HepG2 (cell line): ENCODE measurements around the gene ARHGEF1. TPM values are rescaled to one million over a fixed set of nuclear protein-coding genes. Genes with fewer than 3 reads are reported as not detected.
A peak's percentile ranks its signal among the peaks of the same experiment; 100 is the strongest.

ENCODE experiments used
- ATAC-seq: fragments of 200-7000 bp; cut with Tn5 transposase; 3 replicates; pipeline ENCODE4 v1.9.1; 2020; ENCODE audit warnings: mild to moderate bottlenecking, moderate library complexity
- BruUV-seq: library from RNA; stranded (reverse); fragments of 400-500 nt; replicated peaks from 2 replicates; lab custom pipeline; 2021; lab: Mats Ljungman, UMichigan
- CTCF ChIA-PET: fragments of 300-600 bp; formaldehyde crosslinking; extraction: SDS; loops from one replicate; lab custom pipeline; 2021; ENCODE audit warnings: low total read pairs, inconsistent platforms, low intra/inter-chr PET ratio; lab: Yijun Ruan, JAX
- POLR2A ChIA-PET: fragments of 350-600 bp; sonication (Branson Sonifier 250); formaldehyde crosslinking; loops from one replicate; lab custom pipeline; 2020; ENCODE audit warnings: antibody characterized with exemption, inconsistent platforms; lab: Yijun Ruan, JAX
- DNase-seq: peaks from one replicate; pipeline ENCODE4 v3.0.0-alpha.2; 2015; ENCODE audit warnings: low spot score
- FAIRE-seq: peaks from 3 replicates; lab custom pipeline; 2011; peaks lifted over from hg19 to GRCh38; lab: Jason Lieb, UNC
- H2AFZ ChIP-seq: one replicate; pipeline ENCODE4 v1.6.1; 2011; ENCODE audit warnings: low read length, inconsistent platforms
- H3K27ac ChIP-seq: fragments of 300-600 bp; 3 replicates; pipeline ENCODE4 v1.8.0; 2011; ENCODE audit warnings: mixed run types, mild to moderate bottlenecking, mixed read lengths, low read length, inconsistent platforms; ENCODE audit not compliant: insufficient read depth; ENCODE audit errors: extremely low read length
- H3K27me3 ChIP-seq, 2 experiments: fragments of 200-600 bp in 1 of 2; 2 replicates in 1 of 2; 3 replicates in 1 of 2; pipeline versions ENCODE4 v1.6.0 to v1.8.0; 2011; ENCODE audit warnings: low read length in 2 of 2, mild to moderate bottlenecking in 2 of 2, moderate library complexity in 2 of 2, inconsistent platforms in 1 of 2; ENCODE audit not compliant: insufficient read depth in 2 of 2, control insufficient read depth in 1 of 2
- H3K36me3 ChIP-seq, 2 experiments: fragments of 200-600 bp in 1 of 2; replicated peaks in 1 of 2; 2 replicates in 1 of 2; 3 replicates in 1 of 2; pipeline versions ENCODE4 v1.5.1 to v1.8.0; 2011; ENCODE audit warnings: low read length in 2 of 2, inconsistent platforms in 1 of 2; ENCODE audit not compliant: insufficient read depth in 2 of 2, control insufficient read depth in 1 of 2
- H3K4me1 ChIP-seq: 2 replicates; pipeline ENCODE4 v1.5.1; 2012; ENCODE audit warnings: low read length, inconsistent platforms; ENCODE audit not compliant: insufficient read depth
- H3K4me2 ChIP-seq: 2 replicates; pipeline ENCODE4 v1.6.0; 2011; ENCODE audit warnings: low read depth, low read length, inconsistent platforms
- H3K4me3 ChIP-seq, 3 experiments: fragments of 200-600 bp in 1 of 3; sonication (generic), shearing (Covaris generic) in 1 of 3; replicated peaks in 1 of 3; 2 replicates each; pipeline ENCODE4 v1.5.1; 2011 to 2016; ENCODE audit warnings: low read length in 3 of 3, inconsistent platforms in 2 of 3, low read depth in 2 of 3, mild to moderate bottlenecking in 2 of 3, control low read depth in 1 of 3, mixed read lengths in 1 of 3; ENCODE audit not compliant: insufficient read depth in 1 of 3
- H3K79me2 ChIP-seq: one replicate; pipeline ENCODE4 v1.6.1; 2011; ENCODE audit warnings: low read length, inconsistent platforms; ENCODE audit not compliant: insufficient read depth
- H3K9ac ChIP-seq: 2 replicates; pipeline ENCODE4 v1.6.0; 2011; ENCODE audit warnings: mild to moderate bottlenecking, low read depth, low read length, inconsistent platforms; ENCODE audit not compliant: insufficient read depth
- H3K9me3 ChIP-seq: 2 replicates; pipeline ENCODE4 v1.5.1; 2012; ENCODE audit warnings: mild to moderate bottlenecking, low read length
- H4K20me1 ChIP-seq: 2 replicates; pipeline ENCODE4 v1.6.0; 2011; ENCODE audit warnings: inconsistent platforms, mild to moderate bottlenecking, low read length, moderate library complexity; ENCODE audit not compliant: insufficient read depth
- ADNP ChIP-seq: sonication (generic); formaldehyde crosslinking; IDR thresholded peaks from 2 replicates; pipeline ENCODE4 v1.4.0; 2020; ENCODE audit warnings: missing genetic modification reagents
- BRCA1 ChIP-seq: sonication (generic); formaldehyde crosslinking; IDR thresholded peaks from 2 replicates; pipeline ENCODE4 v1.4.0; 2020; ENCODE audit warnings: missing genetic modification reagents
- CCAR2 ChIP-seq: fragments of 200-400 bp; formaldehyde crosslinking; optimal IDR thresholded peaks from 2 replicates; pipeline ENCODE3; 2018; ENCODE audit warnings: low read depth, mild to moderate bottlenecking, low read length, moderate library complexity
- FOXO1 ChIP-seq: sonication (generic); formaldehyde crosslinking; IDR thresholded peaks from 2 replicates; pipeline ENCODE4 v1.4.0; 2020; ENCODE audit warnings: missing genetic modification reagents
- GMEB1 ChIP-seq: sonication (generic); formaldehyde crosslinking; IDR thresholded peaks from 2 replicates; pipeline ENCODE4 v1.5.1; 2020; ENCODE audit warnings: missing genetic modification reagents, mild to moderate bottlenecking, borderline replicate concordance
- MIER3 ChIP-seq: IDR thresholded peaks from 2 replicates; pipeline ENCODE4 v1.6.1; 2016; ENCODE audit warnings: missing compliant biosample characterization, borderline replicate concordance
- SMC3 ChIP-seq: IDR thresholded peaks from 2 replicates; pipeline ENCODE4 v1.6.1; 2011; ENCODE audit warnings: low read length, improper control_type of control experiment
- STAG1 ChIP-seq: sonication (generic); formaldehyde crosslinking; IDR thresholded peaks from 2 replicates; pipeline ENCODE4 v1.4.0; 2020; ENCODE audit warnings: missing genetic modification reagents
- ZNF329 ChIP-seq: sonication (generic); formaldehyde crosslinking; IDR thresholded peaks from 2 replicates; pipeline ENCODE4 v1.9.0; 2021; ENCODE audit warnings: low read depth, mild to moderate bottlenecking, missing genetic modification reagents
- ZNF350 ChIP-seq: sonication (generic); formaldehyde crosslinking; IDR thresholded peaks from 2 replicates; pipeline ENCODE4 v1.4.0; 2020; ENCODE audit warnings: mild to moderate bottlenecking, low read depth, missing genetic modification reagents, borderline replicate concordance
- ZNF382 ChIP-seq: sonication (generic); formaldehyde crosslinking; IDR thresholded peaks from 2 replicates; pipeline ENCODE4 v1.5.0; 2020; ENCODE audit warnings: missing genetic modification reagents, mild to moderate bottlenecking, borderline replicate concordance
- ZNF432 ChIP-seq: sonication (generic); formaldehyde crosslinking; IDR thresholded peaks from 2 replicates; pipeline ENCODE4 v1.5.0; 2020; ENCODE audit warnings: missing genetic modification reagents, mild to moderate bottlenecking, borderline replicate concordance
- ZNF577 ChIP-seq: sonication (generic); formaldehyde crosslinking; IDR thresholded peaks from 2 replicates; pipeline ENCODE4 v1.4.0; 2020; ENCODE audit warnings: mild to moderate bottlenecking, low read depth, missing genetic modification reagents, borderline replicate concordance
- ZNF615 ChIP-seq: sonication (generic); formaldehyde crosslinking; IDR thresholded peaks from 2 replicates; pipeline ENCODE4 v1.5.0; 2020; ENCODE audit warnings: mild to moderate bottlenecking, missing genetic modification reagents, borderline replicate concordance
- ZNF777 ChIP-seq: sonication (generic); formaldehyde crosslinking; IDR thresholded peaks from 2 replicates; pipeline ENCODE4 v1.4.0; 2020; ENCODE audit warnings: missing genetic modification reagents
- WGBS: methylation state at CpG from one replicate; pipeline ENCODE4 v1.1.6; 2017; ENCODE audit warnings: low lambda C conversion rate; 5-methylcytosine and 5-hydroxymethylcytosine counted together
- in situ Hi-C: cut with HindIII; loops from 2 replicates; pipeline ENCODE4 v1.10.0; 2017; ENCODE audit warnings: low pct_unique_long_range_greater_than_20kb; ENCODE audit not compliant: extremely low pct_ligation_motif_present
- intact Hi-C: fragments of 100-400 bp; cut with micrococcal nuclease; formaldehyde crosslinking; loops from one replicate; pipeline ENCODE4 v1.10.0; 2022; ENCODE audit not compliant: unreplicated experiment
- polyA plus RNA-seq, 8 experiments: library from polyadenylated mRNA; depleted of rRNA in 3 of 8; stranded (reverse) in 7 of 8; unstranded in 1 of 8; fragments of >200 nt; fragmentation: Illumina TruSeq in 4 of 8; extraction: Trizol in 4 of 8; gene quantifications; 2 replicates each; pipeline versions ENCODE4 v1.2.1 to v1.2.3, GENCODE V29; 2011 to 2016; ENCODE audit warnings: low read depth in 4 of 8, missing spikeins in 1 of 8, mixed read lengths in 1 of 8; ENCODE audit not compliant: insufficient read depth in 1 of 8
- total RNA-seq, 5 experiments: library from RNA; depleted of rRNA; stranded (reverse); fragments of >200 nt; fragmentation: Illumina TruSeq; extraction: Trizol; gene quantifications; 2 replicates each; pipeline ENCODE4 v1.2.3, GENCODE V29; 2016; ENCODE audit warnings: low read depth in 1 of 5

ARHGEF1 gene
- total and polyA plus RNA-seq, 2 of the 13 experiments (the other 11 are each of a cell fraction or from before 2014, with no cell fraction given): 33.7 to 34.7 TPM

- no peaks in the 10 kb centered on the region for H3K9me3 ChIP-seq
- in situ Hi-C loops (no loop called here), intact Hi-C loops (no loop called here)
- H3K4me1 ChIP-seq: peaks cover 15% of the 10 kb centered on the region
- H2AFZ ChIP-seq: no peak overlapping the region
- H3K4me2 ChIP-seq: no peak overlapping the region
- H3K9ac ChIP-seq: no peak overlapping the region
- no peak for DNase-seq
- peaks cover 12 to 31% of the 10 kb centered on the region in 2 experiments; a peak in 4 of 5 replicates for H3K36me3 ChIP-seq
- peaks cover 7 to 22% of the 10 kb centered on the region in 2 experiments for H3K27me3 ChIP-seq
- ChIA-PET POLR2A (no interaction called here), CTCF (no interaction called here)
- H4K20me1 ChIP-seq: 0 out of 2 replicates have a peak, but pooled peaks cover 3% of the 10 kb centered on the region
- BruUV-seq: TSS peak; percentile 24
- 96% methylated on average over 6 of the region's 11 CpGs for WGBS
- no peak for FAIRE-seq
- H3K27ac ChIP-seq: no peak overlapping the region
- ATAC-seq: no peak
- no peak for TF ChIP-seq ZNF432 (CRISPR knock-in tag)
- TF ChIP-seq CCAR2: peak; percentile 12
- H3K4me3 ChIP-seq: no peak overlapping the region
- no peaks in the 10 kb centered on the region for H3K79me2 ChIP-seq
Measured at GRCh38 chr19:41908724-41909464, 25.9 kb downstream of the ARHGEF1 start.

GRCh38 chr19:41909706-41910105 lies 26.7 kb downstream of the ARHGEF1 start:
- intact Hi-C loops (no loop called here), in situ Hi-C loops (no loop called here)
- Histone ChIP-seq H3K4me2 (no peak overlapping the region), H2AFZ (no peak overlapping the region), H3K9ac (no peak overlapping the region), H3K36me3 (peaks cover 12 to 23% of the 10 kb centered on the region in 2 experiments; a peak in 4 of 5 replicates), H3K4me3 (no peak overlapping the region), H3K79me2 (no peaks in the 10 kb centered on the region), H4K20me1 (0 out of 2 replicates have a peak, but pooled peaks cover 2% of the 10 kb centered on the region), H3K4me1 (peaks cover 7% of the 10 kb centered on the region), H3K27ac (no peak overlapping the region), H3K9me3 (no peaks in the 10 kb centered on the region), H3K27me3 (peaks cover 10 to 25% of the 10 kb centered on the region in 2 experiments)
- POLR2A ChIA-PET: no interaction called here
- no TSS peak for BruUV-seq
- CTCF ChIA-PET: no interaction called here
- WGBS: 94% methylated on average over 11 of the region's 13 CpGs
- FAIRE-seq (no peak), DNase-seq (no peak), ATAC-seq (no peak)
- no peak for TF ChIP-seq STAG1
- no peak for TF ChIP-seq BRCA1 (CRISPR knock-in tag)
- TF ChIP-seq GMEB1 (CRISPR knock-in tag): no peak
- TF ChIP-seq ZNF329 (CRISPR knock-in tag): no peak
- no peak for TF ChIP-seq SMC3
- no peak for TF ChIP-seq ZNF350 (CRISPR knock-in tag)
- no peak for TF ChIP-seq ZNF777
- TF ChIP-seq ADNP (CRISPR knock-in tag): no peak
- TF ChIP-seq ZNF615 (CRISPR knock-in tag): no peak
- TF ChIP-seq ZNF577 (CRISPR knock-in tag): no peak
- TF ChIP-seq ZNF382 (CRISPR knock-in tag): no peak
- no peak for TF ChIP-seq FOXO1 (CRISPR knock-in tag)
- no peak for TF ChIP-seq MIER3
